GM12878 (cell line): ENCODE data around the gene JAKMIP1. TPM values are rescaled to one million over a fixed set of nuclear protein-coding genes. Genes with fewer than 3 reads are reported as not detected.

ENCODE experiments used
- BMI1 ChIP-seq: fragments of 450-650 bp; IDR thresholded peaks from 2 replicates; pipeline ENCODE4 v1.6.1; 2016; ENCODE audit warnings: mild to moderate bottlenecking, moderate library complexity, borderline replicate concordance
- EZH2 ChIP-seq: IDR thresholded peaks from 2 replicates; pipeline ENCODE4 v1.6.1; 2012; ENCODE audit warnings: low read depth, mild to moderate bottlenecking, control low read depth, inconsistent platforms, low read length, borderline replicate concordance; ENCODE audit not compliant: control insufficient read depth
- FOS ChIP-seq: IDR thresholded peaks from 3 replicates; pipeline ENCODE4 v1.6.1; 2011; ENCODE audit warnings: borderline replicate concordance; ENCODE audit not compliant: insufficient read length; ENCODE audit errors: extremely low read depth
- GATAD2B ChIP-seq: fragments of 450-650 bp; conservative IDR thresholded peaks from 2 replicates; pipeline ENCODE4 v1.6.1; 2017; ENCODE audit warnings: low read depth, mild to moderate bottlenecking, moderate library complexity
- KDM1A ChIP-seq: fragments of 200-600 bp; sonication (generic); IDR thresholded peaks from 2 replicates; pipeline ENCODE4 v1.6.1; 2016; ENCODE audit warnings: borderline replicate concordance
- MXI1 ChIP-seq: fragments of 150-350 bp; IDR thresholded peaks from 2 replicates; pipeline ENCODE4 v1.6.1; 2011; ENCODE audit warnings: low read depth, mild to moderate bottlenecking, inconsistent platforms, low read length, improper control_type of control experiment
- NR2C2 ChIP-seq: IDR thresholded peaks from 2 replicates; pipeline ENCODE4 v1.6.1; 2011; ENCODE audit warnings: borderline replicate concordance, low read depth; ENCODE audit not compliant: control insufficient read depth, insufficient read length
- PAX5 ChIP-seq: IDR thresholded peaks from 2 replicates; pipeline ENCODE4 v1.6.1; 2011; ENCODE audit warnings: low read depth, low read length, borderline replicate concordance
- SMAD1 ChIP-seq: fragments of 450-650 bp; IDR thresholded peaks from 2 replicates; pipeline ENCODE4 v1.6.1; 2018; ENCODE audit warnings: mild to moderate bottlenecking, low read depth; ENCODE audit not compliant: partially characterized antibody
- SMARCA5 ChIP-seq: fragments of 450-650 bp; IDR thresholded peaks from 2 replicates; pipeline ENCODE4 v1.6.1; 2017; ENCODE audit warnings: mild to moderate bottlenecking
- STAT1 ChIP-seq: fragments of 450-650 bp; conservative IDR thresholded peaks from 2 replicates; pipeline ENCODE4 v1.6.1; 2014; ENCODE audit warnings: antibody characterized with exemption, mild to moderate bottlenecking
- YY1 ChIP-seq: IDR thresholded peaks from 2 replicates; pipeline ENCODE4 v1.6.1; 2011; ENCODE audit warnings: low read depth, mild to moderate bottlenecking, low read length
- ZNF217 ChIP-seq: fragments of 450-650 bp; IDR thresholded peaks from 2 replicates; pipeline ENCODE4 v1.6.1; 2017; ENCODE audit warnings: antibody characterized with exemption, mild to moderate bottlenecking
- polyA plus RNA-seq, 11 experiments: library from polyadenylated mRNA; depleted of rRNA in 4 of 11; unstranded in 6 of 11; stranded (reverse) in 5 of 11; fragments of >200 nt; fragmentation: Nextera tagmentation in 4 of 11; fragmentation: Illumina TruSeq in 1 of 11; extraction: Ambion mirVana in 4 of 11; extraction: Trizol in 1 of 11; gene quantifications; 1 replicate in 1 of 11; 2 replicates in 10 of 11; pipeline versions ENCODE4 v1.2.1 to v1.2.3, GENCODE V29; 2011 to 2016; ENCODE audit warnings: inconsistent platforms in 2 of 11, missing spikeins in 2 of 11, low read depth in 1 of 11
- total RNA-seq, 4 experiments: library from RNA; depleted of rRNA in 3 of 4; stranded (reverse); fragments of >200 nt in 3 of 4; fragmentation: Illumina TruSeq in 1 of 4; extraction: Trizol in 1 of 4; gene quantifications; 2 replicates each; pipeline versions ENCODE4 v1.2.1 to v1.2.3, GENCODE V29; 2013 to 2021
- TF ChIP-seq, protein P1 (sequence below): fragments of 450-650 bp; IDR thresholded peaks from 2 replicates; pipeline ENCODE4 v1.6.1; 2016; ENCODE audit warnings: mild to moderate bottlenecking, moderate library complexity, borderline replicate concordance

The JAKMIP1 gene
- total and polyA plus RNA-seq, 10 of the 15 experiments (the other 5 are each of a cell fraction or from before 2014, with no cell fraction given) = 0.52 to 16.7 (median 12.3) TPM

DNA sequence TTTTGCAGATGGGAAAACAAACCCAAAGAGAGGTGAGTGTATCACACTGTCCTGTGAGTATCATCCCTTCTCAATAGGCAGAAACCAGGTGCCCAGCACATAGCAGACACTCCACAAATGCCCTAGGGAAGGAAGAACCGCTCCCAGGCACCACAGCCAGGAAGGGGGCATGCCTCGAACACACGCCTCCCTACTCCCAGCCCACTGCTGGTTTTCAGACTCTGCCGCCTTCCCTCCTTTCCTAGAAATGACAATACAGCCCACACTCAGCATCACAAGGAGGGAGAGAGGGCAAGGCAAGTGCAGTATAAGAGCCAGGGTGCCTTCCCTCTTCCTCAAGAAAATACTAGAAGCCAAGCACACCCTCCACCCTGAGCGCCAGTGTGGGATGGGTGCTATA, 16.2 kb downstream of the JAKMIP1 start (continued):
- TF ChIP-seq, protein P1, sequence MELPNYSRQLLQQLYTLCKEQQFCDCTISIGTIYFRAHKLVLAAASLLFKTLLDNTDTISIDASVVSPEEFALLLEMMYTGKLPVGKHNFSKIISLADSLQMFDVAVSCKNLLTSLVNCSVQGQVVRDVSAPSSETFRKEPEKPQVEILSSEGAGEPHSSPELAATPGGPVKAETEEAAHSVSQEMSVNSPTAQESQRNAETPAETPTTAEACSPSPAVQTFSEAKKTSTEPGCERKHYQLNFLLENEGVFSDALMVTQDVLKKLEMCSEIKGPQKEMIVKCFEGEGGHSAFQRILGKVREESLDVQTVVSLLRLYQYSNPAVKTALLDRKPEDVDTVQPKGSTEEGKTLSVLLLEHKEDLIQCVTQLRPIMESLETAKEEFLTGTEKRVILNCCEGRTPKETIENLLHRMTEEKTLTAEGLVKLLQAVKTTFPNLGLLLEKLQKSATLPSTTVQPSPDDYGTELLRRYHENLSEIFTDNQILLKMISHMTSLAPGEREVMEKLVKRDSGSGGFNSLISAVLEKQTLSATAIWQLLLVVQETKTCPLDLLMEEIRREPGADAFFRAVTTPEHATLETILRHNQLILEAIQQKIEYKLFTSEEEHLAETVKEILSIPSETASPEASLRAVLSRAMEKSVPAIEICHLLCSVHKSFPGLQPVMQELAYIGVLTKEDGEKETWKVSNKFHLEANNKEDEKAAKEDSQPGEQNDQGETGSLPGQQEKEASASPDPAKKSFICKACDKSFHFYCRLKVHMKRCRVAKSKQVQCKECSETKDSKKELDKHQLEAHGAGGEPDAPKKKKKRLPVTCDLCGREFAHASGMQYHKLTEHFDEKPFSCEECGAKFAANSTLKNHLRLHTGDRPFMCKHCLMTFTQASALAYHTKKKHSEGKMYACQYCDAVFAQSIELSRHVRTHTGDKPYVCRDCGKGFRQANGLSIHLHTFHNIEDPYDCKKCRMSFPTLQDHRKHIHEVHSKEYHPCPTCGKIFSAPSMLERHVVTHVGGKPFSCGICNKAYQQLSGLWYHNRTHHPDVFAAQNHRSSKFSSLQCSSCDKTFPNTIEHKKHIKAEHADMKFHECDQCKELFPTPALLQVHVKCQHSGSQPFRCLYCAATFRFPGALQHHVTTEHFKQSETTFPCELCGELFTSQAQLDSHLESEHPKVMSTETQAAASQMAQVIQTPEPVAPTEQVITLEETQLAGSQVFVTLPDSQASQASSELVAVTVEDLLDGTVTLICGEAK = no peak
- TF ChIP-seq NR2C2 (no peak), PAX5 (no peak), ZNF217 (no peak), FOS (no peak), GATAD2B (no peak), EZH2 (no peak), SMARCA5 (0 out of 2 replicates have a peak, but pooled peaks have one; percentile 48), YY1 (no peak), BMI1 (peak; percentile 4; the same call in 1 of the 2 replicates), SMAD1 (peak; percentile 12), KDM1A (no peak), STAT1 (no peak), MXI1 (0 out of 2 replicates have a peak, but pooled peaks have one; percentile 11)
